ENCODE measurements around the gene DDX41.

GRCh38 chr5:177524539-177524900, 7.8 kb upstream of the DDX41 start:
- TF ChIP-seq CTCF (IDR thresholded peaks at IDR 0.05 in 2 of 3, conservative IDR thresholded peaks at IDR 0.05 in 1 of 3; ENCODE audit: control insufficient read depth in 2 of 3, extremely low read depth in 1 of 3, insufficient read depth in 1 of 3, low read depth in 3 of 3, low read length in 3 of 3) (no peak), EP300 (IDR thresholded peaks at IDR 0.05; ENCODE audit: borderline replicate concordance in 1 of 2, control insufficient read depth in 1 of 2, low read depth in 2 of 2, low read length in 2 of 2) (no peak), POLR2A (IDR thresholded peaks at IDR 0.05; ENCODE audit: low read depth, low read length) (no peak), MAX (IDR thresholded peaks at IDR 0.05; ENCODE audit: low read depth, low read length) (no peak), KDM1A (IDR thresholded peaks at IDR 0.05; ENCODE audit: borderline replicate concordance) (no peak), BCL3 (IDR thresholded peaks at IDR 0.05; ENCODE audit: borderline replicate concordance, insufficient read depth, low read depth, low read length, poor library complexity, severe bottlenecking) (no peak), SPI1 (IDR thresholded peaks at IDR 0.05; ENCODE audit: borderline replicate concordance, insufficient read depth, low read depth, low read length) (no peak), JUNB (IDR thresholded peaks at IDR 0.05) (no peak)

Data from GM12878 (cell line).